ENCODE data around the gene FANCG.

Gene FANCG

GRCh38 chr9:35079426-35080341 is at the start of gene FANCG:
Gene FANCG, minus strand, starts transcription at chr9:35079942. Its CDS starts 418 bp downstream, at chr9:35079524.
- DNase-seq (ENCODE audit: low read depth in 1 of 2, low spot score in 1 of 2): peak; percentile 64 to 69

GRCh38 chr9:35116898-35117551 is 37.3 kb upstream of the FANCG start:
- DNase-seq (ENCODE audit: low read depth in 1 of 2, low spot score in 1 of 2): peak; percentile 71 to 78

GRCh38 chr9:35116539-35116897 is 36.8 kb upstream of the FANCG start:
- no peak for DNase-seq (ENCODE audit: low read depth in 1 of 2, low spot score in 1 of 2)

- DNase-seq (ENCODE audit: low read depth in 1 of 2, low spot score in 1 of 2): peak; percentile 82 to 85
Measured at GRCh38 chr9:35115680-35116538, 36.2 kb upstream of the FANCG start, which contains the start of gene ATOSB. Gene ATOSB, minus strand, starts transcription at chr9:35115862. Its CDS starts 7,588 bp downstream, at chr9:35108274.

- DNase-seq (ENCODE audit: low read depth in 1 of 2, low spot score in 1 of 2): no peak
Measured at GRCh38 chr9:35114840-35115628, 35.3 kb upstream of the FANCG start.

GRCh38 chr9:35114113-35114839 is 34.5 kb upstream of the FANCG start:
- peak in 1 of 2 donors; percentile 43 for DNase-seq (ENCODE audit: low read depth in 1 of 2, low spot score in 1 of 2)

GRCh38 chr9:35112257-35113020 is 32.7 kb upstream of the FANCG start:
- no peak for DNase-seq (ENCODE audit: low read depth in 1 of 2, low spot score in 1 of 2)

- peak; percentile 93 to 94 for DNase-seq (ENCODE audit: low read depth in 1 of 2, low spot score in 1 of 2)
Measured at GRCh38 chr9:35111001-35111933, 31.5 kb upstream of the FANCG start.

- no peak for DNase-seq (ENCODE audit: low read depth in 1 of 2, low spot score in 1 of 2)
Measured at GRCh38 chr9:35110327-35110761, 30.6 kb upstream of the FANCG start.

- no peak for DNase-seq (ENCODE audit: low read depth in 1 of 2, low spot score in 1 of 2)
Measured at GRCh38 chr9:35108946-35109575, 29.3 kb upstream of the FANCG start.

GRCh38 chr9:35108461-35108860 is 28.7 kb upstream of the FANCG start:
- no peak for DNase-seq (ENCODE audit: low read depth in 1 of 2, low spot score in 1 of 2)

- no peak for DNase-seq (ENCODE audit: low read depth in 1 of 2, low spot score in 1 of 2)
Measured at GRCh38 chr9:35107297-35108290, 27.9 kb upstream of the FANCG start.

- DNase-seq (ENCODE audit: low read depth in 1 of 2, low spot score in 1 of 2): no peak
Measured at GRCh38 chr9:35106343-35106730, 26.6 kb upstream of the FANCG start.

GRCh38 chr9:35105571-35106342 is 26.0 kb upstream of the FANCG start:
- DNase-seq (ENCODE audit: low read depth in 1 of 2, low spot score in 1 of 2): no peak

- DNase-seq (ENCODE audit: low read depth in 1 of 2, low spot score in 1 of 2): no peak
Measured at GRCh38 chr9:35105126-35105525, 25.4 kb upstream of the FANCG start.

- no peak for DNase-seq (ENCODE audit: low read depth in 1 of 2, low spot score in 1 of 2)
Measured at GRCh38 chr9:35104586-35104985, 24.8 kb upstream of the FANCG start.

All from activated T-helper 1 cell treated with anti-CD3 and anti-CD28 coated beads, Interleukin-2, amount 50 U/mL, for 16 hours (primary cell).